Calu3 (cell line): ENCODE measurements around the gene SGSM1. TPM values are rescaled to one million over a fixed set of nuclear protein-coding genes. Genes with fewer than 3 reads are reported as not detected.

Experiments
- BruUV-seq: library from RNA; stranded (reverse); fragments of 400-500 nt; replicated peaks from 2 replicates; lab custom pipeline; 2021; lab: Mats Ljungman, UMichigan
- CTCF ChIA-PET: fragments of 300-600 bp; sonication (Branson Sonifier 250); formaldehyde crosslinking; loops from one replicate; lab custom pipeline; 2022; ENCODE audit warnings: antibody characterized with exemption; lab: Charles Lee
- DNase-seq: peaks from one replicate; pipeline ENCODE4 v3.0.0; 2022
- H3K27ac Mint-ChIP-seq: one replicate; pipeline ENCODE4 v1.8.0; 2022; ENCODE audit warnings: mixed read lengths; ENCODE audit not compliant: unreplicated experiment
- H3K27me3 Mint-ChIP-seq: one replicate; pipeline ENCODE4 v1.8.0; 2022; ENCODE audit warnings: mixed read lengths; ENCODE audit not compliant: unreplicated experiment
- H3K36me3 Mint-ChIP-seq: one replicate; pipeline ENCODE4 v1.8.0; 2022; ENCODE audit warnings: mild to moderate bottlenecking, moderate library complexity, mixed read lengths; ENCODE audit not compliant: insufficient read depth, unreplicated experiment
- H3K4me1 Mint-ChIP-seq: one replicate; pipeline ENCODE4 v1.8.0; 2022; ENCODE audit warnings: mild to moderate bottlenecking, low read depth, mixed read lengths; ENCODE audit not compliant: unreplicated experiment
- H3K4me3 Mint-ChIP-seq: one replicate; pipeline ENCODE4 v1.8.0; 2022; ENCODE audit warnings: mild to moderate bottlenecking, low read depth, moderate library complexity, mixed read lengths; ENCODE audit not compliant: unreplicated experiment
- H3K9me3 Mint-ChIP-seq: one replicate; pipeline ENCODE4 v1.8.0; 2022; ENCODE audit warnings: low read depth, mixed read lengths; ENCODE audit not compliant: unreplicated experiment
- intact Hi-C: fragments of 100-400 bp; cut with micrococcal nuclease; formaldehyde crosslinking; loops from one replicate; pipeline ENCODE4 v1.10.0; 2022; ENCODE audit not compliant: unreplicated experiment
- total RNA-seq: library from RNA; stranded (reverse); gene quantifications from 2 replicates; pipeline ENCODE4 v1.2.3, GENCODE V29; 2022
- TF ChIP-seq, protein P1 (sequence below): fragments of 200-600 bp; IDR thresholded peaks from one replicate; pipeline ENCODE4 v1.8.0; 2022; ENCODE audit warnings: antibody characterized with exemption; ENCODE audit not compliant: unreplicated experiment

The SGSM1 gene
- total RNA-seq, 1 experiment from 2014 or later: 0.07 TPM

DNA sequence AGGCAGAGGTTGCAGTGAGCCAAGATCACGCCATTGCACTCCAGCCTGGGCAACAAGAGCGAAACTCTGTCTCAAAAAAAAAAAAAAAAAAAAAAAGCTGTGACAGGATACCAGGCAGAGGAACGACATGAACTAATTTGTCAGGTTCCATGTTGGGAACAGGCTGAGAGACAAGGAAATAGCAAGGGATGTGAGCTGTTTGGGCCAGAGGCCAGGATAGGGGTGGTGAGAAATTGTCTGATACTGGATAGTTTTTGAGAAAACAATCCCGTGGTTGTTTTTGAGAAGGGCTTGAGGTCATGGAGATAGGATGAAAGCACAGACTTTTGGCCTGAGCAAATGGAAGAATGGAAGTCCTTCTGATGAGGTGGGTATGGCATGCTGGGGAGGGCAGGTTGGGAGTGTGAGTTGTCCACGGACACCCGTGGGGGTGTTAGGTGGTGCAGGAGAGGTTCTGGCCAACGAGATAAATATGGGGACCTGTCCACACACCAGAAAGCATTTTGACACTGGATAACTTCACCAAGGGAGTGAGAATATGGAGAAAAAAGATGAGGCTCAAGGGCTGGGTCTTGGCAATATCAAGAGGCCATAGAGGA lies 45.2 kb upstream of the SGSM1 start:
- Mint-ChIP-seq H3K4me1 (no peaks in the 10 kb centered on the region), H3K36me3 (no peaks in the 10 kb centered on the region), H3K9me3 (no peaks in the 10 kb centered on the region), H3K27me3 (no peaks in the 10 kb centered on the region), H3K4me3 (no peak overlapping the region), H3K27ac (no peak overlapping the region)
- intact Hi-C loops: no loop called here
- CTCF ChIA-PET: interaction anchor here (0.6 kb wide), 1 partner anchor 20 kb away, joined by 3 read pairs; no protein-coding TSS in a partner anchor
- BruUV-seq: no TSS peak
- DNase-seq: no peak
- TF ChIP-seq, protein P1, sequence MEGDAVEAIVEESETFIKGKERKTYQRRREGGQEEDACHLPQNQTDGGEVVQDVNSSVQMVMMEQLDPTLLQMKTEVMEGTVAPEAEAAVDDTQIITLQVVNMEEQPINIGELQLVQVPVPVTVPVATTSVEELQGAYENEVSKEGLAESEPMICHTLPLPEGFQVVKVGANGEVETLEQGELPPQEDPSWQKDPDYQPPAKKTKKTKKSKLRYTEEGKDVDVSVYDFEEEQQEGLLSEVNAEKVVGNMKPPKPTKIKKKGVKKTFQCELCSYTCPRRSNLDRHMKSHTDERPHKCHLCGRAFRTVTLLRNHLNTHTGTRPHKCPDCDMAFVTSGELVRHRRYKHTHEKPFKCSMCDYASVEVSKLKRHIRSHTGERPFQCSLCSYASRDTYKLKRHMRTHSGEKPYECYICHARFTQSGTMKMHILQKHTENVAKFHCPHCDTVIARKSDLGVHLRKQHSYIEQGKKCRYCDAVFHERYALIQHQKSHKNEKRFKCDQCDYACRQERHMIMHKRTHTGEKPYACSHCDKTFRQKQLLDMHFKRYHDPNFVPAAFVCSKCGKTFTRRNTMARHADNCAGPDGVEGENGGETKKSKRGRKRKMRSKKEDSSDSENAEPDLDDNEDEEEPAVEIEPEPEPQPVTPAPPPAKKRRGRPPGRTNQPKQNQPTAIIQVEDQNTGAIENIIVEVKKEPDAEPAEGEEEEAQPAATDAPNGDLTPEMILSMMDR: no peak

DNA sequence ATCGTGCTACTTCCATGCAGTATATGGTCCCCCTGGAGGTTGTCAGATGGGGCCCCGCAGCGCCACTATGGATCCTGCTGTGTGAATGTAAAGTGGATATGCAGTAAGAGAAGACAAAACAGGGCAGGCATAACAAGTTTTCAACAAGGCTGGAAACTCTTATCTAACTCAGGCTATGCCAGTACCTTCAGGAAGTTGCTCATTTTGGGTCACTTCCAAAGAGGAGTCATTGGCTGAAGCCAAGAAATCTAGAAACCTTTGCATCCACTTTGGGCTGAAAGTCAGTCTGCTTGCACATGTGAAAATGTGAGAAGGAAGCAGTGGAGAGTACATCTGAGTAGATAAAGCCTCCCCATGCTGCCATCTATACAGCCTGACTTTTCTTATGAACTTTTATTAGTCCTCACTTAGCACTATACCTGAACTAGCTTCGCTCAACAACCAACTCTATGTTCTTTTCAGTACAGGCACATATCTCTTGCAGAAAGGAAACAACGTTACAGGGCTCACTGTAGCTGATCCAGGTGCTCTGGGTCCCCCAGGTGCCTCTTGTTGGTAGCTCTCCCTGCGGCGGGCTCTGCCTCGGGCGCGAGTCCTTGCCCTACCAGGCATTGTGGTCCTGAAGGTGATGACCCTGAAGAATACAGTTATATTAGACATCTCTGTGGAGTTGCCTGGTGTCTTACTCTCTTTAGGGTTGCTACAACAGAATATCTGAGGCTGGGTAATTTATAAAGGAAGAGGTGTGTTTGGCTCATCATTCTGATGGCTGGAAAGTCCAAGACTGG lies 43.9 kb upstream of the SGSM1 start:
- TF ChIP-seq, protein P1: no peak
- intact Hi-C loops: no loop called here
- BruUV-seq: no TSS peak
- Mint-ChIP-seq H3K4me1 (no peaks in the 10 kb centered on the region), H3K27ac (no peak overlapping the region), H3K27me3 (no peaks in the 10 kb centered on the region), H3K9me3 (no peaks in the 10 kb centered on the region), H3K4me3 (no peak overlapping the region), H3K36me3 (no peaks in the 10 kb centered on the region)
- CTCF ChIA-PET: no interaction called here
- no peak for DNase-seq

DNA sequence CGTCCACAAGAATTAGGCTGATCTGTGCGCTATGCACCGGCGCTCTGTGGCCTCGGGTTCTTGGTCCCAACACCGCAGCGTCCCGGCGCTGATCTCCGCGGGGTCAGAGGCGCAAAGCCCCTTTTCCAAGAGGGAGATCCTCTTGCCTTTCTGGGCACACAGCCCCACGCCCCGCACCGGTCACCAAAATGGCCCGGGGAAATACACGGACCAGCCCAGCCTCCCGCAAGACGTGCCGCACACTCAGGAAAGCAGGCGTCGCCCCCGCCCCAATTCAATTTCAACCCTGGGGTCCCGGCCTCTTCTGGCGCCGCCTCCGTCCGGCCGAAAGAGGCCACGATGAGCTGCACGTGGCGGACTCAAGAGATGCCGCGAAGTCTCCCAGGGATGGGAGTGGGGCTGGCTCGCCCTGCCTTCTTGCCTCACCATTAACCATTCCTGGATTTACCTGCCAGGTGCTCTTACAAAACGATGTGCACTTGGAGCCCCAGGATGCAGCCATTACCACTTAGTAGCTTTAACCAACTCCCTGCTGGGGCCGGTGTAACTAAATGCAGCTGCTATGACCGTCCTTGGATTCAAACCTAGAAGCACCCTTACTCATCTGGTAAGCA lies 42.0 kb upstream of the SGSM1 start:
- DNase-seq: no peak
- intact Hi-C loops: no loop called here
- H3K4me3 Mint-ChIP-seq: no peak overlapping the region
- H3K4me1 Mint-ChIP-seq: no peaks in the 10 kb centered on the region
- H3K36me3 Mint-ChIP-seq: no peaks in the 10 kb centered on the region
- H3K9me3 Mint-ChIP-seq: no peaks in the 10 kb centered on the region
- CTCF ChIA-PET: no interaction called here
- BruUV-seq: no TSS peak
- no peak overlapping the region for H3K27ac Mint-ChIP-seq
- H3K27me3 Mint-ChIP-seq: no peaks in the 10 kb centered on the region
- TF ChIP-seq, protein P1: no peak

DNA sequence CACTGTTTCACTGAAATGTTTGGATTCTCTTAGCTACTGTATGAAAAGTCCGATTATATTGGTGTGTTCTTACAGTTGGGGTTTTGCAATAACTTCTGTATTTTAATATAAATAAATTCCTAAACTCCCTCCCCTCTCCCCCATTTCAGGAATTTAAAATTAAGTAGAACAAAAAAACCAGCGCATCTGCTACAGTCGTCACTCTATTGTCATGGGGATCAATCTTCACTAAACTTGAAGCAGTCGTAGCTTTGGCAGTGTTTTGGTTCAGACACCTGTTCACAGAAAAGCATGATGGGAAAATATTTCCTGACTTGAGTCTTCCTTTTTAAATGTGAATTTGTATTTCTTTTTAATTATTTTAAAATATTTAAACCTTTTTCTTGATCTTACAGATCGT lies 40.8 kb upstream of the SGSM1 start:
- TF ChIP-seq, protein P1: no peak
- no peaks in the 10 kb centered on the region for H3K27me3 Mint-ChIP-seq
- no peaks in the 10 kb centered on the region for H3K36me3 Mint-ChIP-seq
- no peak for DNase-seq
- intact Hi-C loops: no loop called here
- no peaks in the 10 kb centered on the region for H3K4me1 Mint-ChIP-seq
- no peaks in the 10 kb centered on the region for H3K9me3 Mint-ChIP-seq
- H3K27ac Mint-ChIP-seq: no peak overlapping the region
- no peak overlapping the region for H3K4me3 Mint-ChIP-seq
- BruUV-seq: no TSS peak
- CTCF ChIA-PET: no interaction called here
